ENCODE data around the gene ABCD1. TPM values are rescaled to one million over a fixed set of nuclear protein-coding genes. Genes with fewer than 3 reads are reported as not detected.
A peak's percentile ranks its signal among the peaks of the same experiment; 100 is the strongest.
"Not testable (repeated sequence)": the region's sequence is repeated elsewhere in the genome, so short reads cannot be mapped to it uniquely, and the experiment has no call there.

ABCD1 gene
- total RNA-seq, 4 donors from 2014 or later: 2.9 to 24.9 (median 13.1) TPM

- TF ChIP-seq, protein P1, sequence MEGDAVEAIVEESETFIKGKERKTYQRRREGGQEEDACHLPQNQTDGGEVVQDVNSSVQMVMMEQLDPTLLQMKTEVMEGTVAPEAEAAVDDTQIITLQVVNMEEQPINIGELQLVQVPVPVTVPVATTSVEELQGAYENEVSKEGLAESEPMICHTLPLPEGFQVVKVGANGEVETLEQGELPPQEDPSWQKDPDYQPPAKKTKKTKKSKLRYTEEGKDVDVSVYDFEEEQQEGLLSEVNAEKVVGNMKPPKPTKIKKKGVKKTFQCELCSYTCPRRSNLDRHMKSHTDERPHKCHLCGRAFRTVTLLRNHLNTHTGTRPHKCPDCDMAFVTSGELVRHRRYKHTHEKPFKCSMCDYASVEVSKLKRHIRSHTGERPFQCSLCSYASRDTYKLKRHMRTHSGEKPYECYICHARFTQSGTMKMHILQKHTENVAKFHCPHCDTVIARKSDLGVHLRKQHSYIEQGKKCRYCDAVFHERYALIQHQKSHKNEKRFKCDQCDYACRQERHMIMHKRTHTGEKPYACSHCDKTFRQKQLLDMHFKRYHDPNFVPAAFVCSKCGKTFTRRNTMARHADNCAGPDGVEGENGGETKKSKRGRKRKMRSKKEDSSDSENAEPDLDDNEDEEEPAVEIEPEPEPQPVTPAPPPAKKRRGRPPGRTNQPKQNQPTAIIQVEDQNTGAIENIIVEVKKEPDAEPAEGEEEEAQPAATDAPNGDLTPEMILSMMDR (IDR thresholded peaks at IDR 0.05): no peak
- TF ChIP-seq POLR2A (IDR thresholded peaks at IDR 0.05): no peak
- Histone ChIP-seq H3K36me3 (no peaks in the 10 kb centered on the region), H3K4me1 (peaks cover 0 to 3% of the 10 kb centered on the region in 2 donors), H3K4me3 (no peak overlapping the region), H3K9me3 (no peaks in the 10 kb centered on the region), H3K27ac (no peak overlapping the region), H3K27me3 (no peaks in the 10 kb centered on the region)
- intact Hi-C loops (cut with DNase I; ENCODE audit: low total_unique reads): no loop called here
- no peak for DNase-seq
These were observed 20.6 kb upstream of the ABCD1 start for GRCh38 chrX:153704021-153704526.

DNA sequence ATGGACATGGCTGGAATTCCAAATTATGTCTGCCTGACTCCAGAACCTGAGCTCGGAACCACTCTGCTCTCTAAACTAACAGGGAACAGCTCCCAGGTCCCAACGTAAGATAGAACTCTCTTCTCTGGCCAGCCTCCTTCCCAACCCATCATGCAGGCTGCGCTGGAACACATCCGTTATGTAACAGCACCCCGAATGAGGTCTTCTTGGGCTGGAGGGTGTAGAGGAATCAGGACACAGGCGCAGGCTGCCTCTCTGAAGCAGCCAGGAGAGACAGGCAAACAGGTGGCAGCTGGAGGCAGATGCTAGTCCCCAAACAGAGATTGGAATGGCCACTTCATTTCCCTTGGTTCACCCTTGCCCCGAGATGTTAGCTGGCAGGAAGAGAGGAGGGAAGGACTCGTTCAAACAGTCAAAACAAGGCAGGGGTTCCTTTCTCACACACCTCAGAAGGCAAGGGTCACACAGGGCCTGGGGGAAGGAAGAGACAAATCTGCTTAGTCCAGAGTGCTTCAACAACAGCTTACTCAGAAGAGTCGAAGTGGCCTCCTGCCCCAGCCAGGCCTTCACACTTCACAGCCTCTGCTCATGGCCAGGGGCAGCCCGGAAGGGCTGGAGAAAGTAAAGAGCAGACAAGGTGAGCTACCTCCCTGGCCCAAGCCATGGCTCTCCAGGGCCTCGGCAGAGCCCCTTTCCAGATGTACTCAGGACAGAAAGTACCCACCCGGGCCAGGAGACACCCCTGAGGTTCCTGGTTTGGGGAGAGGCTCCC lies 19.8 kb upstream of the ABCD1 start:
- H3K36me3 ChIP-seq; intact Hi-C loops (cut with DNase I; ENCODE audit: low total_unique reads); DNase-seq; H3K9me3 ChIP-seq; H3K4me1 ChIP-seq; H3K27me3 ChIP-seq; H3K27ac ChIP-seq; H3K4me3 ChIP-seq: not testable (repeated sequence)

DNA sequence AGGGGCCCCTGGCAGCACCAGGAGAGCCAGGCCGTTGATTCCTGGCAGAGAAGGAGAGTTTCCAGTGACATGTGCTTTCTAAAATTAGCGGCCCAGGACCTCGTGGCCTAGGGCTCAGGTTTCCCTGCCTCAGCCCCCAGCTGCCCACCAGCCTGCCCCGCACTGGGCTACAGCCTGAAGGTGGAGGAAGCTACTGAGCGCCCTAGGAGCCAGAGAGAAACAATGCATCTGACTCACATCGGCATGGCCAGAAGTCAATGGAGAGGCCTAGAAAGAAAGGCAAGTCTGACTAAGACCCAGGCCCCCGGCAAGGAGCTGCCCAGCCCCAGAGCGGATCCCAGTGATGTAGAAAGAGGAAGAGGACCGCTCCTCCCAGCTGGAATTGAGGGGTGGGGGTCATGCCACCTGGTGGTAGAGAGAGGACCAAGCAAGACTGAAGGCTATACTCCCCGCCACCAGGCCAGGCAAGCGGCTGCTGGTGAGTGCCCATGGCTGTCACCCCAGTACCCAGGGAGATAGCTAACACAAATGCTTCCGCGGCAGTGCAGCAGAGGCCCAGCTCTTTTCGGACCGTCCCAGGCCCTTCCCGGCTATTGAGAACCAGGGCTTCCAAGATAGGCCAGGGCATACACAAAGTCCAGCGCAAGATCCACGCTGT lies 19.1 kb upstream of the ABCD1 start:
- DNase-seq; intact Hi-C loops (cut with DNase I; ENCODE audit: low total_unique reads); H3K27me3 ChIP-seq; H3K36me3 ChIP-seq; H3K27ac ChIP-seq; H3K9me3 ChIP-seq; H3K4me3 ChIP-seq; H3K4me1 ChIP-seq: not testable (repeated sequence)

DNA sequence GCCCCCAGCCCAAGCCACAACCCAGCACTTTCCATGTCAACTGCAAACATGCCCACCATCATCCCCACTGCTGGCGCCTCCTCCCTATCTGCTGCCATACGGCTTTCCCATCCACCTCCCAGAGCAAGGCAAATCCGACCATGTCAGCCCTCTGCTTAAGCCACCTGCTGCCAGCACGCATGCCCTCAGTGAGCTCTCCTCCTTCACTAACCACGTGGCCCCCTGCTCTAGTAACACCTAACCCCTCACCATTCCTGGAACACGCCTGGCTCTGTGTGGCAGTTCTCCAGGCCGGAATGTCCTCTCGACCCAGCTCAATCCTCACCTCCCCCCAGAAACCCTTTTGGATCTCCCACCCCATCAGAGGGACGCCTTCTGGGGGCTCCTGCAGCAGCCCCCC lies 17.9 kb upstream of the ABCD1 start:
- no peak for DNase-seq
- H3K9me3 ChIP-seq: no peaks in the 10 kb centered on the region
- H3K27me3 ChIP-seq: no peaks in the 10 kb centered on the region
- intact Hi-C loops (cut with DNase I; ENCODE audit: low total_unique reads): no loop called here
- no peak overlapping the region for H3K27ac ChIP-seq
- peaks cover 0 to 3% of the 10 kb centered on the region in 2 donors for H3K4me1 ChIP-seq
- TF ChIP-seq POLR2A (IDR thresholded peaks at IDR 0.05): no peak
- TF ChIP-seq, protein P1 (IDR thresholded peaks at IDR 0.05): no peak
- no peak overlapping the region for H3K4me3 ChIP-seq
- H3K36me3 ChIP-seq: no peaks in the 10 kb centered on the region

GRCh38 chrX:153707406-153707805 lies 17.2 kb upstream of the ABCD1 start:
- intact Hi-C loops (cut with DNase I; ENCODE audit: low total_unique reads): no loop called here
- TF ChIP-seq, protein P1 (IDR thresholded peaks at IDR 0.05): no peak
- TF ChIP-seq POLR2A (IDR thresholded peaks at IDR 0.05): no peak
- Histone ChIP-seq H3K4me3 (no peak overlapping the region), H3K9me3 (no peaks in the 10 kb centered on the region), H3K27ac (no peak overlapping the region), H3K4me1 (peaks cover 0 to 3% of the 10 kb centered on the region in 2 donors), H3K36me3 (no peaks in the 10 kb centered on the region), H3K27me3 (no peaks in the 10 kb centered on the region)
- no peak for DNase-seq

DNA sequence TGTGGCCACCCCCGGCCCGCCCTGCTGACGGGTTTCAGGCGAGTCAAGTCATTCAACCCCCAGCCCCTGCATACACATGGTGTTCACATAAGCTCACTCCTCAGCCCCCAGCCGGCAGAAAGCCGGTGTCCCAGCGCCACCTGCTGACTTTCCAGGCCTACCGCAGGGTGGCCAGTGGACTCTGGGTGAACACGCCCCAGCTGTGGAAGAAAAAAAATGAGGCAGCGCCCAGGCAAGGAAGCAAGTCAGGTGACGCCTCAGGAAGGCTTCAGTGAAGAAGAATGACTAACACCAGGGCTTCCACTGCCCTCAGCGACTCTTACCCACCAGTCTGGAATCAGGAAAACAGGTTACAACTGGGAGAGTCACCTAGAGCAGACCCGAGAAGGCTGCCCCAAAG lies 16.2 kb upstream of the ABCD1 start:
- Histone ChIP-seq H3K9me3 (no peaks in the 10 kb centered on the region), H3K36me3 (no peaks in the 10 kb centered on the region), H3K4me1 (no peaks in the 10 kb centered on the region), H3K27me3 (no peaks in the 10 kb centered on the region), H3K27ac (no peak overlapping the region), H3K4me3 (no peak overlapping the region)
- intact Hi-C loops (cut with DNase I; ENCODE audit: low total_unique reads): no loop called here
- DNase-seq: peak; percentile 59 to 69
- TF ChIP-seq, protein P1 (IDR thresholded peaks at IDR 0.05): peak; percentile 44 to 65 (median 55)
- no peak for TF ChIP-seq POLR2A (IDR thresholded peaks at IDR 0.05)

Data from uterus (tissue), 4 donors.